Stimulated activated naive CD8-positive, alpha-beta T cell treated with anti-CD3 and anti-CD28 coated beads, Interleukin-15, Interleukin-2, amounts not matched to agents 100 U/mL and 50 U/mL, for 24 hours (primary cell): ENCODE data around the gene HOMER1.
"Not testable (repeated sequence)": the region's sequence is repeated elsewhere in the genome, so short reads cannot be mapped to it uniquely, and the experiment has no call there.

Experiments used
- ATAC-seq: fragments of 150-1000 bp; cut with Tn5 transposase; one replicate; pipeline ENCODE4 v1.10.0; 2021
- DNase-seq: peaks from one replicate; pipeline ENCODE4 v3.0.0; 2021

The HOMER1 gene

DNA sequence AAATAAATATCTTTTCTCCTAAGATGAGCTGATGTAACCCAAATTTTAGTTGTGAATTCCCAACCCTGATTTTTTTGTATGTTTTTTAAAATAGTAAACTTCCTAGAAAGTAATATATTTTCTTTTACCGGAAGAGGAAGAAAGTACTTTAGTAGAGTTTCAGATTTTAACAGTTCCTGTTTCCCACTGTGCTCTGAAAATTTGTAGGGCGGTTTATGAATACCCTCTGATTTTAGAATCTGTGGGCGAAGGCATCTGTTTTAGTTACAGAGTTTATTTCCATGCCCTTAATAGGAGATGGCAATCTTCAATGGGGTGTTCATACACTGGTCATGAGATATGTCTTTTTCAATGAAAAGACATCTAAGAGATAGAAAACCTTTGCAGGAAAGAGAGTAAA is 3.7 kb upstream of the HOMER1 start:
- ATAC-seq (no peak), DNase-seq (no peak)

DNA sequence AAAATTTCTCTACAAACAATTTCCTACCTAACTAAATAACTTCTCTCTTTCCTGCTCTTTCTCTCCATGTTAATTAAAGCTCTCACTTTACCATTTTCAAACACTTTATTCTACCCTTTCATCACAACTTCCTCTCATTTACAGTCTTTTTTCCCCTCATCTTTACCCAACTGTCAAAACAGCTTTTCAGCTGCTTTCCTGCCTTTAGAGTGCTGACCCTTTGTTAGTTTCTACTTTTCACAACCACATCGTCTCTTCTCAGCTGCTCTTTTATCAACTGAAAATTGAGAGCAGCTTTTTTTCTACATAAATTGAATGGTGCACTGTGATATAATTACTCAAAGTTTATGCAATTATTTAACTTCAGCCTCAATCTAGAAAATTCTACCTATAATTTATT is 3.1 kb upstream of the HOMER1 start:
- no peak for DNase-seq
- ATAC-seq, result no peak

GRCh38 chr5:79516331-79516730 is 2.4 kb upstream of the HOMER1 start:
- ATAC-seq, DNase-seq: not testable (repeated sequence)

- ATAC-seq, result peak; percentile 84
- DNase-seq, result peak; percentile 91
These were observed 614 bp upstream of the HOMER1 start for GRCh38 chr5:79514391-79515105.

DNA sequence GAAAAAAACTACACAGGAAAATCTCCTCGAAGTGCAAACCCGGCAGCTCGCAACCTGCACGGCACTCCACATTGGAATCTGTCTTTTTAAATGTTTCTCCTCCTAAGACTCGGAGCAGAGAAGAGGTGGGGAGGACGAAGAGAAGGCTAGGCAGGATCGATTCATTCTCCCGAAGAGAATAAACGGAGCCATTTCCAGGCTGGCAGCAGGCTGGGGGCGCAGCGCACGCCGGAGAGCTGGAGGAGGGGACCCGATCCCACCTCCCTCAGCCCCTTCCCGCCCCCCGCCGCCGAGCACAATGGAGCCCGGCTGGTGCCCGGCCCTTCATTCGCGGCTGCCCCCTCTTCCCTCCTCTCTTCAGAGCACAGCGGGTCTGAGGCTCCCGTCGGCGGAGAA is 628 bp downstream of the HOMER1 start:
- no peak for DNase-seq
- ATAC-seq, result peak; percentile 58

GRCh38 chr5:79512471-79513307 is 1.2 kb downstream of the HOMER1 start:
- peak; percentile 17 for DNase-seq
- ATAC-seq, result no peak

DNA sequence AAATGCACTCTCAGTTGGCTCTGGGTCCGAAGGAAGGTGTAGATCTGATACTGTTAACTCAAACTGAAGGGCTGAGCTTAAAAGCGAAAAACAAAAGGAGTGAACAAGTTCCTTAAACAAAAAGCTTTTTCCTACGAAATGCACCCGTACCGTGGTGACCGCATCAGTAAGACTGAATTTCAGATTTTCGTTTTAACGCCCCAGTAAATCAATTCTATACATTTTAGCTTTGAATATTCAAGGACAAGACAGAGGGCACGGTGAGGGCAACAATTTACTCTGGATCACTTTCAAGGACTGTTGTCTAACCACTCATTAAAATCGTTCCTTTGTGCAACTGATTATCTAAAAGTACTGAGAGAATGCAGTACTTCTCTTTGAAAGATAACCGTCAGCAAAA is 1.9 kb downstream of the HOMER1 start:
- DNase-seq (no peak), ATAC-seq (no peak)

- DNase-seq (no peak), ATAC-seq (no peak)
These were observed 3.3 kb downstream of the HOMER1 start for GRCh38 chr5:79510638-79511037.

DNA sequence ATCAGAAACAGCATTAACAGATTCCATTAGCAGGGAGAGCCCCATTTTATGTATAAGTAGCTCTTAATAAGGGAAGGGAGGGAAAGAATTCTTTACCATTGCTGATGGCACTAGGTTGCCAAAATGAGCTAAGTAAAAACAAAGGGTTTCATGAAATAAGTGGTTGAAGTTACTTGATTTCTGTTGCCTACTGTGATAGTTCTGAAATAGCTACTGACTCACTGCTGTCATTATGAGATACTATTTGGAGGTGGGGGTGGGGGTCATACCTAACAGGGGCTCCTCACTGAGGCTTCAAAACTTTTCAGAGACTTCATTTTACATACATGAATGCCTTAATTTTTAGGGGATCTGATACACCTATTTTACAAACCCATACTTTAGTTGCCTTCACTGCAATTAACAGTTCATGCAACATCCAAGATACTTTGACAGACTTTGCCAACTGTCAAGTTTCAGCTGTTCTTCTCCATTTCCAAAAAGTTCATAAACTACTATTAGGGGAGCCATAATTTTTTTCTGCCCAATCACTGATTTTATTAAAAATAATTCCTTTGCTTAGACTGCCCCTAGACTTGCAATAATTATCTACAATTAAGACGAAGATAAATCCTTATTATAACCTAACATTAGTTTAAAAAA is 4.6 kb downstream of the HOMER1 start:
- ATAC-seq, result no peak

GRCh38 chr5:79508794-79509193 is 5.1 kb downstream of the HOMER1 start:
- ATAC-seq, result no peak
- no peak for DNase-seq

More for the DNA sequence above, 4.6 kb downstream of the HOMER1 start:
- no peak for DNase-seq

DNA sequence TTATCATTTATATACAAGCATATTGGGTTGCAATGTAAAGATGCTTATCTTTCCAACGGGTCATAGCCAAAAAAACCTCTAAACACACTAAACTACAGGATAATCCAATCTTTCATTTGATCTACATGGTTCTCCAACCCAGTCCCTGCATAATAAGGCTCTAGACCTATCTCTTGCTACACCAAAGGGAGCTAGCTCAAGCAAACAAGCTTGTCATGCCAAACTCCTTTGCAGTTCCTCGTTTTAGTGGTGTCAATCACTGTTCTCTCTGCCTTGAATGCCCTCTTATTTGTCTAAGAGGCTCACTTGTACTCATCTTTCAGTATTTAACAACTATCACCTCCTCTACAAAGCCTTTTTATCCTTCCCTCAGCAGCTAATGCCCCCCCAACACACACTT is 5.6 kb downstream of the HOMER1 start:
- DNase-seq, result no peak
- no peak for ATAC-seq

DNA sequence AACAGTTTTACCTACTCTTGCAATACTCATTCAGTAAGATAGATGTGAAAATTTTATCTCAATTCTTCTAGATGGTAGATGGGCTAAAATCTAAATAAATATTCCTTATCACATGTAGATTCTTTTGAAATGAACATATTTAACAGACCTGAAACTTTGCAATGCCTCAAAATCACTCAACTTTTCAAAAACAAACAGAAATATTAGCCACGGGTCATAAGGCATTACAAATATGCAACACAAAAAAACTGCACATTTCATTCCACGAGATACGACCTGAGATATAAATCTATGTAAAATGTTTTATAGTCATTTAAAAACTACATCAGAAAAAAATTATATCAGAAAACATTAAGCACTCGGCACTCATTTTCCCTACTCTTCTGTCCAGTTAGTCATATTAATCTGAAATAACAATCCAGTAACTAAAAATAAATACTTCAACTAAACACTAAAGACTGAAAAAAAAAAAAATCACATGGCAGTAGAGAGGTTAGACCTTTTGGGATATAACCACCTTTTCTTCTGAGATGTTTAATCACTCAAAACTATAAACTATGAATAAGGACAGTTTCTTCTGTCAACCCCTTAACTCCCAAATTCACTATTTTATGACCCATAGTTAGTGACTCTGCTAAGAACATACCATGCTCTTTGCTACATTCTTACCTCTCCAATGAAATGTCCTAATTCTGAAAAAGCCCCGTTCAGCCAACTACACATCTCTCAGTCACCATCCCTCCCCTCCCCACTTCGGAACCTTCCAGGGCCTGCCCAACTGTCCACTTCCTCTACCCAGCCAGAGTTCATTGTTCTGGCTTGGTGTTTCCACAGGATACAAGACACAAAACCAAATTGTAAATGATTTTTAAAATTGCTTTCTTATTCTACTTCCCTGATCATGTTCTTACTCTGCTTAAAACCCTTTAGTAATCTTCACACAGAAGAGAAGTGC is 6.4 kb downstream of the HOMER1 start:
- ATAC-seq (no peak), DNase-seq (no peak)

DNA sequence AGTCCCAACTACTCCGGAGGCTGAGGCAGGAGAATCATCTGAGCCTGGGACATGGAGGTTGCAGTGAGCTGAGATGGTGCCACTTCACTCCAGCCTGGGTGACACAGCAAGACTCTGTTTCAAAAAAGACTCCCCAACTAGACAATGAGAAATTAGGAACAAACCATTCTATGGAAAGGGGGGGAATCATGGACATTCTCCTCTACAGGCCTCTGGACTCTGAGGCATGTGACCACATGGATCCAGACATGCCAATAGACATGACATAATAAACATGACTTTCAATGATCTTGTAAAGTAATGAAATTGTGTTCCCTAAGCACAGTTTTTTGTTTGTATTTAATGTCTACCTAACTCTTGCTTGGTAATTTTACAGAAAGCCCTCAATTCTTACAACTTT is 8.8 kb downstream of the HOMER1 start:
- ATAC-seq, result no peak
- no peak for DNase-seq

DNA sequence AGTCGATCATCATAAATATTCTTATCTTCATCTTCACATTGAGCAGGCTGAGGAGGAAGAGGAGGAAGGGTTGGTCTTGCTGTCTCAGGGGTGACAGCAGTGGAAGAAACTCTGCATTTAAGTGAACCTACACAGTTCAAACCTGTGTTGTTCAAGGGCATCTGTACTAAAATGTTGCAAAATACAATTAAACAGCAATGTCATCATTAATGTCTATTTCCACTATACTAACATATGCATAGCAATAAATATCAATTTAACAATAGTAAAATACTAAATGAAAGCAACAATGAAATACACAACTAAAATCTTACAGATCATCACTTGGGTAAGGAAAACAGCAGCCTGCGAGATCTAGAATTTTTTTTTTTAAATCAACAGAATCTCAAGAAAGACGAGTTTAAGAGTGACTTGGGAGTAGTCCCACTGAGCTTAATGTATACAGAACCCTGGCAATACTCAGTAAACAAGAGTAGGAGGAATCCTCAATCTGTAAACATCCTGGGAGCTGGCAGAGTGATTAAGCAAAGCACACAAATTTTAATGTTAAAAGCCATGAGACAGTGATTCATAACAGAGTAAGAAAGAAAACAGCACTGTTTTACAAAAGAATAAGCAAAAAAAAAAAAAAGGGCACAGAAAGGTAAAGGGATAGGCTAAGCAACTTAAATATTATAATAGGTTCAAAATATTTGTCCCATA is 10.0 kb downstream of the HOMER1 start:
- no peak for ATAC-seq
- no peak for DNase-seq

DNA sequence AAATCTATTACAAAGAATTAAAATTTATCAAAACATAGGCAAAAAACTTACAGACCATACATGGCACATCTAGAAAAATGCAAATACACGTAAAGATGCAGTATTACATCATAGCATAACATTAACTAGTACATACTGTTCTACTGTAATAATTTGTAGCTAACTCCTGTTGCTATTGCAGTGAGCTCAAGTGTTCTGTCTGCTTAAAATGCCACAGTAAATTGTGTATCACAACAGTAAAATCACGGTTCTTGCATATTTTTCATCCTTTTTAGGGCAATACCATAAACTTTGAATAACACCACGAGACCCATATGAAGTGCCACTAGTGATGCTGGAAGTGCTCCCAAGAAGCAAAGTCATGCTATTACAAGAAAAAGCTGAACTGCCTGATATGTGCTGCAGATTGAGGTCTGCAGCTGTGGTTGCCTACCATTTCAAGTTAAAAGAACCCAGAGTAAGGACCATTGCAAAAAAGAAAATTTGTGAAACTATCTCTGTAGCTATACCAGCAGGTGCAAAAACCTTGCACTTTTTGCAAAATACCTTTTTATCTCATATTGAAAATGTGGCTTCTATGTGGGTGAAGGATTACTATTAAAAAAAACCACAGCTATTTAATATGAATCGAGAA is 14.2 kb downstream of the HOMER1 start:
- ATAC-seq, result no peak
- DNase-seq, result no peak

DNA sequence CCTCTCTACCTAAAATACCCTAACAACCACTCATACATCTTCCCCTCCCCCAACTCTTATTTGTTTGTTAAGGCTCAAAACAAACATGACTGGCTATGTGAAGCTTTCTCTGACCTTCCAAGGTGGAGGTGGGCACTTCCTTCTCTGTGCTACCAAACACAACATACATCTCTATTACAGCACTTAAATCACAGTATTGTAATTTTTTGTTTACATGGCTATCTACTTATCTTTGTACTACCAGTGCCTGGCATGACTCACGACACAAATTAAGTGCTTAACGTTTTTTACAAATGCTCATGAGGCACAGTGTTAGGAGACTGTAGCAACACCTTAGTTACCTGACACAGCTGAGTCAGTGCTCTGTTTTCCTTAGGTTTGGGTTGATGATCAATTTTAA is 18.6 kb downstream of the HOMER1 start:
- no peak for ATAC-seq
- DNase-seq, result no peak

- ATAC-seq (no peak), DNase-seq (no peak)
These were observed 20.2 kb downstream of the HOMER1 start for GRCh38 chr5:79493596-79494345.

GRCh38 chr5:79491690-79492317 is 22.1 kb downstream of the HOMER1 start:
- no peak for ATAC-seq
- no peak for DNase-seq

DNA sequence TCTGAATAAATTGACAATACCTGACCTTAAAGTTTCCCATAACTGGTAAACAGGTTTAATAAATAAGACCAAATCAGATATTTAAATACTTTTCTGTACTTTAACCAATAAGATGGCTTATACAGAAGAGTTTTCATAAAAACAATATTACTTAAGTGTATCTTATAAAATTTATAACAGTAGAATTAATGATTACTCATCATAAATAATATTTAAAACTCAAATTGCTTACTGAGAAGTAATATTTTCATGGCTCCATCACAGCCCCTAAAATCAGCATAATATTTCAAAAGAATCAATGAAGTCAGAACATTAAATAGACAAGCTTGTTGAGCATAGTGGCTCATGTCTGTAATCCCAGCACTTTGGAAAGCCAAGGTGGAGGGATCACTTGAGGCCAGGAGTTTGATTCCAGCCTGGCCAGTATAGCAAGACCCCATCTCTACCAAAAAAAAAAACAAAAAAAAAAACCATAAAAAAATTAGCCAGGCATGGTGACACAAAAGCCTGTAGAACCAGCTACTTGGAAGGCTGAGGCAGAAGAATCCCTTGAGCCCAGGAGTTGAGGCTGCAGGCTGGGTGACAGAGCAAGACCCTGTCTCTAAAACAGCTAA is 23.5 kb downstream of the HOMER1 start:
- DNase-seq, result no peak
- ATAC-seq, result no peak
